CD8-positive, alpha-beta memory T cell (primary cell): Measurements from ENCODE around the gene CLCN7. TPM values are rescaled to one million over a fixed set of nuclear protein-coding genes. Genes with fewer than 3 reads are reported as not detected.
A peak's percentile ranks its signal among the peaks of the same experiment; 100 is the strongest.

Experiments used
- CTCF ChIA-PET: fragments of 350-600 bp; sonication (Branson Sonifier 250); formaldehyde crosslinking; loops from one replicate; lab custom pipeline; 2021; ENCODE audit warnings: antibody characterized with exemption; lab: Charles Lee
- POLR2A ChIA-PET: fragments of 350-600 bp; sonication (Branson Sonifier 250); formaldehyde crosslinking; loops from one replicate; lab custom pipeline; 2021; ENCODE audit warnings: antibody characterized with exemption; lab: Charles Lee
- DNase-seq, 5 donors: peaks; one replicate each; pipeline versions ENCODE4 v3.0.0 to v3.0.0-alpha.2; 2020 to 2022; ENCODE audit warnings: mixed read lengths in 1 of 5
- H3K27ac ChIP-seq: one replicate; pipeline ENCODE4 v1.7.0; 2013; ENCODE audit warnings: low read depth, mild to moderate bottlenecking, low read length, moderate library complexity
- H3K27me3 ChIP-seq: 2 replicates; pipeline ENCODE4 v1.7.0; 2013; ENCODE audit warnings: low read length, mild to moderate bottlenecking; ENCODE audit not compliant: insufficient read depth, poor library complexity, severe bottlenecking
- H3K36me3 ChIP-seq: 2 replicates; pipeline ENCODE4 v1.7.0; 2013; ENCODE audit warnings: mild to moderate bottlenecking, low read length, moderate library complexity; ENCODE audit not compliant: insufficient read depth
- H3K4me1 ChIP-seq: 2 replicates; pipeline ENCODE4 v1.7.0; 2013; ENCODE audit warnings: mild to moderate bottlenecking, low read length, moderate library complexity; ENCODE audit not compliant: insufficient read depth
- H3K4me3 ChIP-seq: 2 replicates; pipeline ENCODE4 v1.7.0; 2013; ENCODE audit warnings: mild to moderate bottlenecking, low read length
- H3K9me3 ChIP-seq: 2 replicates; pipeline ENCODE4 v1.7.0; 2013; ENCODE audit warnings: mild to moderate bottlenecking, low read length
- H3K27ac Mint-ChIP-seq, 8 donors: one replicate each; pipeline ENCODE4 v1.8.0; 2020 to 2021; ENCODE audit warnings: mixed read lengths in 8 of 8, mild to moderate bottlenecking in 6 of 8, inconsistent platforms in 3 of 8, moderate library complexity in 3 of 8
- H3K27me3 Mint-ChIP-seq, 2 donors: one replicate each; pipeline ENCODE4 v1.8.0; 2020 to 2021; ENCODE audit warnings: mixed read lengths in 2 of 2, mild to moderate bottlenecking in 1 of 2, moderate library complexity in 1 of 2
- H3K36me3 Mint-ChIP-seq, 3 donors: one replicate each; pipeline ENCODE4 v1.8.0; 2020 to 2021; ENCODE audit warnings: mixed read lengths in 3 of 3, inconsistent platforms in 1 of 3, mild to moderate bottlenecking in 1 of 3
- H3K4me1 Mint-ChIP-seq, 3 donors: one replicate each; pipeline ENCODE4 v1.8.0; 2020 to 2021; ENCODE audit warnings: mixed read lengths in 3 of 3, inconsistent platforms in 1 of 3, mild to moderate bottlenecking in 1 of 3
- H3K4me3 Mint-ChIP-seq, 7 donors: one replicate each; pipeline ENCODE4 v1.8.0; 2020 to 2021; ENCODE audit warnings: mixed read lengths in 7 of 7, mild to moderate bottlenecking in 6 of 7, moderate library complexity in 4 of 7, inconsistent platforms in 2 of 7
- H3K9me3 Mint-ChIP-seq, 5 donors: one replicate each; pipeline ENCODE4 v1.8.0; 2020 to 2022; ENCODE audit warnings: mixed read lengths in 5 of 5, mild to moderate bottlenecking in 3 of 5, moderate library complexity in 2 of 5, inconsistent platforms in 1 of 5
- polyA plus RNA-seq: library from polyadenylated mRNA; unstranded; fragments of 300-500 nt; fragmentation: Illumina TruSeq; gene quantifications from one replicate; pipeline ENCODE4 v1.2.3, GENCODE V29; 2021
- total RNA-seq, 2 experiments: library from RNA; stranded (reverse); gene quantifications; one replicate each; pipeline ENCODE4 v1.2.3, GENCODE V29; 2021

The CLCN7 gene
- total and polyA plus RNA-seq, 3 experiments from 2014 or later, result 29.3 to 59.1 (median 52.8) TPM

GRCh38 chr16:1420111-1420539 is 54.7 kb downstream of the CLCN7 start:
- Mint-ChIP-seq H3K4me1 (peaks cover 17 to 26% (median 19%) of the 10 kb centered on the region in 3 donors), H3K27ac (peak overlapping the region; percentile 72 to 100 (median 97)), H3K4me3 (peak overlapping the region; percentile 90 to 97 (median 94)), H3K36me3 (peaks cover 0 to 10% (median 0%) of the 10 kb centered on the region in 3 donors), H3K27me3 (peaks cover 0 to 3% of the 10 kb centered on the region in 2 donors), H3K9me3 (no peaks in the 10 kb centered on the region)
- H3K36me3 ChIP-seq, result no peaks in the 10 kb centered on the region
- CTCF ChIA-PET, result interaction anchor here (0.8 to 1.0 kb wide), 3 partner anchors 8 to 363 kb away, joined by 3 read pairs; partner anchors contain the start of gene NUBP2
- POLR2A ChIA-PET, result interaction anchor here (0.5 to 2.1 kb wide), 13 partner anchors 8 to 1093 kb away, joined by 3 to 15 read pairs (median 5); partner anchors contain the start of genes EME2, MAPK8IP3, MRPS34 and NUBP2
- H3K4me1 ChIP-seq, result peaks cover 11% of the 10 kb centered on the region
- no peaks in the 10 kb centered on the region for H3K27me3 ChIP-seq
- H3K4me3 ChIP-seq, result peak overlapping the region; percentile 91
- H3K27ac ChIP-seq, result peak overlapping the region; percentile 93
- no peaks in the 10 kb centered on the region for H3K9me3 ChIP-seq
- no peak for DNase-seq

GRCh38 chr16:1416521-1416941 is 58.3 kb downstream of the CLCN7 start:
- DNase-seq, result no peak
- POLR2A ChIA-PET, result interaction anchor here (0.7 kb wide), 1 partner anchor 70 kb away, joined by 8 read pairs; no protein-coding TSS in a partner anchor

GRCh38 chr16:1414532-1415260 is 60.1 kb downstream of the CLCN7 start, which contains the start of gene UNKL:
UNKL (minus strand) TSS chr16:1414704; CDS start chr16:1414691, 13 bp downstream.
- Mint-ChIP-seq H3K4me1 (peaks cover 16 to 35% (median 20%) of the 10 kb centered on the region in 3 donors), H3K36me3 (peaks cover 0 to 27% (median 2%) of the 10 kb centered on the region in 3 donors), H3K4me3 (peak within 1 kb of the TSS; percentile 82 to 93 (median 87)), H3K27me3 (no peaks in the 10 kb centered on the region), H3K9me3 (no peaks in the 10 kb centered on the region), H3K27ac (peak within 1 kb of the TSS; percentile 79 to 98 (median 86))
- DNase-seq, result peak; percentile 73 to 90 (median 79)
- H3K27me3 ChIP-seq, result no peaks in the 10 kb centered on the region
- peaks cover 17% of the 10 kb centered on the region for H3K4me1 ChIP-seq
- peak within 1 kb of the TSS; percentile 79 for H3K27ac ChIP-seq
- peak within 1 kb of the TSS; percentile 61 for H3K4me3 ChIP-seq
- no peaks in the 10 kb centered on the region for H3K9me3 ChIP-seq
- peaks cover 9% of the 10 kb centered on the region for H3K36me3 ChIP-seq
- POLR2A ChIA-PET, result no interaction called here
- CTCF ChIA-PET, result no interaction called here

More at GRCh38 chr16:1416521-1416941, 58.3 kb downstream of the CLCN7 start:
- H3K27ac Mint-ChIP-seq, result peak overlapping the region; percentile 31 to 80 (median 76)
- CTCF ChIA-PET, result no interaction called here
- no peaks in the 10 kb centered on the region for H3K27me3 ChIP-seq
- H3K9me3 Mint-ChIP-seq, result no peaks in the 10 kb centered on the region
- H3K27ac ChIP-seq, result no peak overlapping the region
- peaks cover 24 to 43% (median 28%) of the 10 kb centered on the region in 3 donors for H3K4me1 Mint-ChIP-seq
- peaks cover 0 to 24% (median 2%) of the 10 kb centered on the region in 3 donors for H3K36me3 Mint-ChIP-seq
- H3K4me1 ChIP-seq, result peaks cover 23% of the 10 kb centered on the region
- H3K36me3 ChIP-seq, result peaks cover 5% of the 10 kb centered on the region
- H3K4me3 ChIP-seq, result no peak overlapping the region
- H3K27me3 Mint-ChIP-seq, result peaks cover 0 to 3% of the 10 kb centered on the region in 2 donors
- H3K9me3 ChIP-seq, result no peaks in the 10 kb centered on the region
- H3K4me3 Mint-ChIP-seq, result peak overlapping the region in 5 of 7 donors; percentile 11 to 77 (median 36)

- H3K9me3 Mint-ChIP-seq, result no peaks in the 10 kb centered on the region
- ChIA-PET POLR2A (no interaction called here), CTCF (no interaction called here)
These were observed 60.9 kb downstream of the CLCN7 start for GRCh38 chr16:1413684-1414531.

GRCh38 chr16:1412847-1413246 is 62.0 kb downstream of the CLCN7 start:
- ChIA-PET CTCF (interaction anchor here (0.7 to 2.0 kb wide), 3 partner anchors 8 to 293 kb away, joined by 3 to 5 read pairs (median 3); partner anchors contain the start of genes MAPK8IP3 and UQCC4), POLR2A (interaction anchor here (0.6 kb wide), 1 partner anchor 49 kb away, joined by 8 read pairs; no protein-coding TSS in a partner anchor)
- Mint-ChIP-seq H3K27me3 (no peaks in the 10 kb centered on the region), H3K27ac (peak overlapping the region in 3 of 8 donors; percentile 53 to 78 (median 65)), H3K36me3 (peaks cover 0 to 30% (median 2%) of the 10 kb centered on the region in 3 donors), H3K4me3 (peak overlapping the region; percentile 43 to 93 (median 79)), H3K4me1 (peaks cover 21 to 47% (median 21%) of the 10 kb centered on the region in 3 donors), H3K9me3 (no peaks in the 10 kb centered on the region)
- DNase-seq, result no peak
- Histone ChIP-seq H3K4me1 (peaks cover 18% of the 10 kb centered on the region), H3K36me3 (peaks cover 9% of the 10 kb centered on the region), H3K27me3 (no peaks in the 10 kb centered on the region), H3K9me3 (no peaks in the 10 kb centered on the region), H3K4me3 (no peak overlapping the region), H3K27ac (no peak overlapping the region)

More at GRCh38 chr16:1413684-1414531, 60.9 kb downstream of the CLCN7 start:
- peak; percentile 49 to 76 (median 54) for DNase-seq
- Mint-ChIP-seq H3K4me1 (peaks cover 21 to 38% (median 25%) of the 10 kb centered on the region in 3 donors), H3K4me3 (peak overlapping the region; percentile 82 to 93 (median 87)), H3K27ac (peak overlapping the region; percentile 53 to 98 (median 88)), H3K36me3 (peaks cover 0 to 33% (median 2%) of the 10 kb centered on the region in 3 donors), H3K27me3 (no peaks in the 10 kb centered on the region)
- Histone ChIP-seq H3K27me3 (no peaks in the 10 kb centered on the region), H3K27ac (peak overlapping the region; percentile 79), H3K4me3 (peak overlapping the region; percentile 61), H3K4me1 (peaks cover 12% of the 10 kb centered on the region), H3K36me3 (peaks cover 9% of the 10 kb centered on the region), H3K9me3 (no peaks in the 10 kb centered on the region)

GRCh38 chr16:1408171-1408837 is 66.5 kb downstream of the CLCN7 start:
- H3K27me3 ChIP-seq, result no peaks in the 10 kb centered on the region
- Mint-ChIP-seq H3K4me3 (peak overlapping the region; percentile 69 to 87 (median 74)), H3K27me3 (no peaks in the 10 kb centered on the region), H3K4me1 (peaks cover 16 to 56% (median 21%) of the 10 kb centered on the region in 3 donors), H3K9me3 (no peaks in the 10 kb centered on the region), H3K27ac (peak overlapping the region in 5 of 8 donors; percentile 29 to 90 (median 68)), H3K36me3 (peaks cover 0 to 51% (median 3%) of the 10 kb centered on the region in 3 donors)
- H3K4me3 ChIP-seq, result peak overlapping the region; percentile 62
- H3K27ac ChIP-seq, result no peak overlapping the region
- POLR2A ChIA-PET, result interaction anchor here (0.5 to 1.4 kb wide), 7 partner anchors 12 to 556 kb away, joined by 3 to 4 read pairs (median 3); partner anchors contain the start of genes RPS2 and UQCC4
- peaks cover 9% of the 10 kb centered on the region for H3K36me3 ChIP-seq
- CTCF ChIA-PET, result interaction anchor here (1.5 kb wide), 1 partner anchor 45 kb away, joined by 3 read pairs; no protein-coding TSS in a partner anchor
- H3K4me1 ChIP-seq, result peaks cover 19% of the 10 kb centered on the region
- DNase-seq, result peak; percentile 92 to 97 (median 96)
- no peaks in the 10 kb centered on the region for H3K9me3 ChIP-seq
